HEK293T (cell line): ENCODE measurements around the gene MXD1.

Experiments
- CTCF ChIA-PET: fragments of 350-600 bp; formaldehyde crosslinking; extraction: SDS; loops from one replicate; lab custom pipeline; 2021; ENCODE audit warnings: antibody characterized with exemption, inconsistent platforms; lab: Yijun Ruan, JAX
- POLR2A ChIA-PET: fragments of 350-600 bp; formaldehyde crosslinking; extraction: SDS; loops from one replicate; lab custom pipeline; 2020; ENCODE audit warnings: antibody characterized with exemption, inconsistent platforms; lab: Yijun Ruan, JAX
- DNase-seq: peaks from one replicate; pipeline ENCODE4 v3.0.0; 2012; ENCODE audit warnings: mixed read lengths; ENCODE audit errors: extremely low spot score
- ARNT ChIP-seq: fragments of 450-650 bp; IDR thresholded peaks from 2 replicates; pipeline ENCODE4 v1.6.1; 2017; ENCODE audit warnings: mild to moderate bottlenecking
- BHLHE40 ChIP-seq: fragments of 450-650 bp; IDR thresholded peaks from 2 replicates; pipeline ENCODE4 v1.6.1; 2016; ENCODE audit warnings: mild to moderate bottlenecking, moderate library complexity, borderline replicate concordance
- CTBP1 ChIP-seq: fragments of 450-650 bp; IDR thresholded peaks from 2 replicates; pipeline ENCODE4 v1.6.1; 2016; ENCODE audit warnings: borderline replicate concordance
- ELF4 ChIP-seq: fragments of 450-650 bp; IDR thresholded peaks from 2 replicates; pipeline ENCODE4 v1.6.1; 2017; ENCODE audit warnings: antibody characterized with exemption
- FOXA1 ChIP-seq: fragments of 450-650 bp; IDR thresholded peaks from 2 replicates; pipeline ENCODE4 v1.6.1; 2016; ENCODE audit warnings: mild to moderate bottlenecking
- FOXK2 ChIP-seq: fragments of 450-650 bp; IDR thresholded peaks from 2 replicates; pipeline ENCODE4 v1.6.1; 2016; ENCODE audit warnings: mild to moderate bottlenecking
- FOXM1 ChIP-seq: fragments of 450-650 bp; IDR thresholded peaks from 2 replicates; pipeline ENCODE4 v1.6.1; 2017; ENCODE audit warnings: mild to moderate bottlenecking, borderline replicate concordance
- HDGF ChIP-seq: fragments of 450-650 bp; IDR thresholded peaks from 2 replicates; pipeline ENCODE4 v1.6.1; 2017; ENCODE audit warnings: antibody characterized with exemption, borderline replicate concordance
- L3MBTL2 ChIP-seq: fragments of 450-650 bp; conservative IDR thresholded peaks from 2 replicates; pipeline ENCODE4 v1.6.1; 2016; ENCODE audit warnings: mild to moderate bottlenecking
- LEF1 ChIP-seq: fragments of 450-650 bp; IDR thresholded peaks from 2 replicates; pipeline ENCODE4 v1.6.1; 2017; ENCODE audit warnings: mild to moderate bottlenecking, borderline replicate concordance
- NFRKB ChIP-seq: fragments of 450-650 bp; IDR thresholded peaks from 2 replicates; pipeline ENCODE4 v1.6.1; 2016; ENCODE audit warnings: mild to moderate bottlenecking, moderate library complexity
- PKNOX1 ChIP-seq: fragments of 450-650 bp; IDR thresholded peaks from 2 replicates; pipeline ENCODE4 v1.6.1; 2016
- SP1 ChIP-seq: fragments of 450-650 bp; IDR thresholded peaks from 2 replicates; pipeline ENCODE4 v1.6.1; 2017
- SUZ12 ChIP-seq: fragments of 450-650 bp; IDR thresholded peaks from 2 replicates; pipeline ENCODE4 v1.6.1; 2016; ENCODE audit warnings: mild to moderate bottlenecking
- TARDBP ChIP-seq: fragments of 450-650 bp; IDR thresholded peaks from 2 replicates; pipeline ENCODE4 v1.6.1; 2016
- ZNF384 ChIP-seq: fragments of 450-650 bp; IDR thresholded peaks from 2 replicates; pipeline ENCODE4 v1.6.1; 2016

The MXD1 gene

GRCh38 chr2:69979902-69980807 is 65.2 kb downstream of the MXD1 start:
- TF ChIP-seq TARDBP (no peak), NFRKB (no peak), CTBP1 (no peak), ELF4 (no peak), ARNT (no peak), FOXK2 (no peak), SP1 (no peak), HDGF (no peak), SUZ12 (no peak), FOXM1 (no peak), LEF1 (no peak), PKNOX1 (no peak), FOXA1 (no peak), ZNF384 (no peak)
- DNase-seq: no peak
- ChIA-PET POLR2A (interaction anchor here (1.2 kb wide), 1 partner anchor 66 kb away, joined by 6 read pairs; the partner anchor contains the start of gene MXD1), CTCF (no interaction called here)

GRCh38 chr2:69983392-69983966 is 68.6 kb downstream of the MXD1 start:
- no peak for TF ChIP-seq PKNOX1
- no peak for TF ChIP-seq CTBP1
- no peak for TF ChIP-seq FOXA1
- TF ChIP-seq ARNT: no peak
- no peak for TF ChIP-seq FOXK2
- no peak for TF ChIP-seq FOXM1
- no peak for TF ChIP-seq ELF4
- no peak for TF ChIP-seq BHLHE40
- TF ChIP-seq ZNF384: no peak
- TF ChIP-seq L3MBTL2: no peak
- TF ChIP-seq SP1: no peak
- no peak for TF ChIP-seq HDGF
- no peak for TF ChIP-seq NFRKB
- ChIA-PET CTCF (no interaction called here), POLR2A (interaction anchor here (0.6 kb wide), 1 partner anchor 60 kb away, joined by 5 read pairs; no protein-coding TSS in a partner anchor)
- DNase-seq: no peak

- DNase-seq: no peak
- TF ChIP-seq ARNT: no peak
- no peak for TF ChIP-seq LEF1
- TF ChIP-seq SP1: no peak
- no peak for TF ChIP-seq SUZ12
- no peak for TF ChIP-seq FOXM1
- no peak for TF ChIP-seq NFRKB
- TF ChIP-seq FOXA1: no peak
- no peak for TF ChIP-seq TARDBP
- ChIA-PET POLR2A (no interaction called here), CTCF (no interaction called here)
These were observed 70.3 kb downstream of the MXD1 start for GRCh38 chr2:69985216-69985615.

GRCh38 chr2:69985688-69986087 is 70.8 kb downstream of the MXD1 start:
- ChIA-PET CTCF (no interaction called here), POLR2A (no interaction called here)
- TF ChIP-seq BHLHE40 (no peak), ZNF384 (no peak), LEF1 (no peak), L3MBTL2 (no peak), TARDBP (no peak), FOXA1 (no peak), FOXM1 (no peak), ARNT (no peak), PKNOX1 (no peak), HDGF (no peak), SP1 (no peak)
- DNase-seq: no peak

- CTCF ChIA-PET: no interaction called here
- TF ChIP-seq BHLHE40: no peak
- no peak for TF ChIP-seq ARNT
- no peak for TF ChIP-seq ZNF384
- TF ChIP-seq FOXK2: no peak
- no peak for TF ChIP-seq NFRKB
- no peak for TF ChIP-seq FOXM1
- TF ChIP-seq L3MBTL2: no peak
- no peak for TF ChIP-seq CTBP1
- no peak for TF ChIP-seq ELF4
- no peak for TF ChIP-seq SUZ12
- TF ChIP-seq PKNOX1: no peak
- no peak for TF ChIP-seq FOXA1
- no peak for TF ChIP-seq HDGF
- POLR2A ChIA-PET: no interaction called here
- no peak for DNase-seq
These were observed 71.8 kb downstream of the MXD1 start for GRCh38 chr2:69986691-69987090.
